AG08396 (cell line): ENCODE results near the gene ZDHHC18.
"Not testable (repeated sequence)": the region's sequence is repeated elsewhere in the genome, so short reads cannot be mapped to it uniquely, and the experiment has no call there.

ENCODE experiments used
- DNase-seq: peaks from one replicate; pipeline ENCODE4 v3.0.0; 2012; ENCODE audit warnings: low spot score, mixed read lengths

The ZDHHC18 gene

GRCh38 chr1:26858891-26859640, 32.6 kb downstream of the ZDHHC18 start:
- no peak for DNase-seq

DNA sequence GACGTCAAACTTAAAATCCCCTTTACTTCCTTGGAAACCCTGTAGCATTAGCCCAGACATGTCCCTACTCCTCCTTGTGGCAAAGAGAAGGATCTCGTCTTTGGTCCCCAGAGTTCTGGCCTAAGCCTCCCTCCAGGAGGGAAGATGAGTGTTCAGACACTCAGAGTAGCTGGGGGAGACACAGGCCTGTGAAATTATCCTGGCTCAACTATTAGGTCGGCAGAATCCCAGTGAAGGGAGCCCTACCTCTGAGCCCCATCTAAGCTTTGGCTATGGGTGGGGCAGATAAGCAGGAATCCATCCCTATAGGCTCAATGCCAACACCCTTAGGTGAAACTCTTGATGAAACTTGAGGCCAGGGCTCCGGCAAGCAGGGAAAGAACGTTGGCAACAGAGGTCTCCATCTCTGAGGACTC, 34.8 kb downstream of the ZDHHC18 start:
- peak; percentile 56 for DNase-seq

- DNase-seq = no peak
These were observed 35.4 kb downstream of the ZDHHC18 start for GRCh38 chr1:26861889-26862378.

- DNase-seq = no peak
These were observed 36.5 kb downstream of the ZDHHC18 start, which contains the start of gene SFN for GRCh38 chr1:26862781-26863684. SFN (plus strand) TSS chr1:26863149; CDS start chr1:26863213, 64 bp downstream.

DNA sequence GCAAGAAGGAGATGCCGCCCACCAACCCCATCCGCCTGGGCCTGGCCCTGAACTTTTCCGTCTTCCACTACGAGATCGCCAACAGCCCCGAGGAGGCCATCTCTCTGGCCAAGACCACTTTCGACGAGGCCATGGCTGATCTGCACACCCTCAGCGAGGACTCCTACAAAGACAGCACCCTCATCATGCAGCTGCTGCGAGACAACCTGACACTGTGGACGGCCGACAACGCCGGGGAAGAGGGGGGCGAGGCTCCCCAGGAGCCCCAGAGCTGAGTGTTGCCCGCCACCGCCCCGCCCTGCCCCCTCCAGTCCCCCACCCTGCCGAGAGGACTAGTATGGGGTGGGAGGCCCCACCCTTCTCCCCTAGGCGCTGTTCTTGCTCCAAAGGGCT, 37.2 kb downstream of the ZDHHC18 start:
- no peak for DNase-seq

GRCh38 chr1:26864610-26865480, 38.4 kb downstream of the ZDHHC18 start:
- peak; percentile 97 for DNase-seq

DNA sequence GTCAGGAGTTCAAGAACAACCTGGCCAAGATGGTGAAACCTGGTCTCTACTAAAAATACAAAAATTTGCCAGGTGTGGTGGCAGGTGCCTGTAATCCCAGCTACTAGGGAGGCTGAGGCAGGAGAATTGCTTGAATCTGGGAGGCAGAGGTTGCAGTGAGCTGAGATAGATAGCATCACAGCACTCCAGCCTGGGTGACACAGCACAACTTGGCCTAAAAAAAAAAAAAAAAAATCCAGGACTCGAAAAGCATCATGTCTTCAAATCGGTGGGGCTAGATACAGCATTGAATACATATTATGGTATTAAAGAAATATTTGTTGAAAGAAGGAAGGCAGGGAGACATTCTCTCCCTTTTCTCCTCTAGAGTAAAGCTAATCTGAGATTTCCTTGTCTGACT, 46.6 kb downstream of the ZDHHC18 start:
- DNase-seq = not testable (repeated sequence)

- DNase-seq = no peak
These were observed 48.4 kb downstream of the ZDHHC18 start for GRCh38 chr1:26874896-26875295.

GRCh38 chr1:26877326-26877725, 50.8 kb downstream of the ZDHHC18 start:
- DNase-seq = no peak

DNA sequence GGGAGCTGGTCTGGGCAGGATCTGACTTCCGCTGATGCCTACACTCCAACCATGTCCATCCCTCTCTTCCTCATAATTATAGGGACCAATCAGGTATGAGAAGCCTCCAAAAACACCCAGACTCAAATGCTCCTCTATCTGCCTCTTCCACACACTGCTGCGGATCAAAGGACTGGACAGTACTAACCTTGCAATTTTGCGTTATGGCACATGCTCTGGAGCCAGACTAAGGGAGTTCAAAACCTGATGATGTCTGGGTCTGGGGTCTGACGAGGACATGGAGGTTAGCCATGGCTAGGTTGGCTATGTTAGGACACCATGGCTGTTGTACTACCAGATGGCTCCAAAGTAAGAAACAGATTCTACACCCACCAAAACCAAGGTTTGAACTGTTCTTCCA, 53.3 kb downstream of the ZDHHC18 start:
- no peak for DNase-seq

DNA sequence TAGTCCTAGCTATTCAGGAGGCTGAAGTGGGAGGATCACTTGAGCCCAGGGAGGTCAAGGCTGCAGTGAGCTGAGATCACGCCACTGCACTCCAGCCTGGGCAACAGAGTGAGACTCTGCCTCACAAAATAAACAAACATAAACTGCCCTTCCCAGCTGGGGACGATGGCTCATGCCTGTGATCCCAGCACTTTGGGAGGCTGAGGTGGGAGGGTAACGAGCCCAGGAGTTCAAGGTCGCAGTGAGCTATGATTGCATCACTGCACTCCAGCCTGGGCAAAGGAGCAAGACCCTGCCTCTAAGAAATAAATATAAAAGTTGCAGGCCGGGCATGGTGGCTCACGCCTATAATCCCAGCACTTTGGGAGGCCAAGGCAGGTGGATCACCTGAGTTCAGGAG, 55.1 kb downstream of the ZDHHC18 start:
- DNase-seq = not testable (repeated sequence)

GRCh38 chr1:26882696-26883463, 56.4 kb downstream of the ZDHHC18 start:
- DNase-seq = no peak

- DNase-seq = peak; percentile 42
These were observed 60.6 kb downstream of the ZDHHC18 start for GRCh38 chr1:26887125-26887524.

- no peak for DNase-seq
These were observed 61.7 kb downstream of the ZDHHC18 start for GRCh38 chr1:26888231-26888630.

DNA sequence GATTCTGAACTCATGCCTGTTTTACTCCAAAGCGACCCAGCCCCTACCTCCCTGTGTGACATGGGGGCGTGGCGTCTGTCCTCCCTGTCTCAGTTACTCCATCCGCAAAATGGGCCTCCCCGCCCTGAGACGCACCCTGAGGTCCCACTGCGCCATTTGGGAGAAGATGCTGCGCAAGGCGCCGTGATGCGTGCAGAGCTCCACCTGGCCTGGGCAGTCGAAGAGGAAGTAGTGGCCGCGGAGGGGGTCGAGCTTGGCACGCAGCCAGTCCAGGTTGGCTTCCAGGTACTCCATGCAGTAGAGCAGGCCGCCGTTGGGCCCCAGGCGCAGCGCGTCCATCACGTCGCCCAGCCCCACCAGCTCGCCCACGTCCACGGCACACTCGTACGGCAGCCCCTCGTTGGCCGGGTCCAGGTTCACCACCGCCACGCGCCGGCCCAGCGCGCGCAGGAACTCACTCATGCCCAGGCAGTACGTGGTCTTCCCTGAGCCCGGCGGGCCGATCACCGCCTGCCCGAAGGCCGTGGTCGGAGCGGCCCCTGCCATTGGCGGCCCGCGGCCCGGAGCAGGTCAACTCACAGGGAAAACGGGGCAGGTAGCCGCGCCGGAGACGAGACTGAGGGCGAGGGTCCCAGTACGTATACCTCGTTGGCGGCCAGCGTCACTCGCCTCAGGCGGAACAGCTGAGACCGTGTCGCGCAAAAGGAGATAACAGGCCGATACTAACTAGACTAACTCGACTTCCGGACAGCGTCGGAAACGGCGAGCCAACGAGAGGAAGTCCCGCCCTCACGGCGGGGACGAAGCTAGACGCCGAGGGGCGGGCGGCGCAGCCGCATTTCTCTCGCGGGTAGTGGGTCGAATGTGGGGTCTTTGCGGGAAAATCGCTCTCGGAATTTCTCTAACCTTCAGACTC, 63.3 kb downstream of the ZDHHC18 start, which contains the start of gene GPN2:
TSS of gene GPN2 (minus strand) at position 733 of the 916 bp plus-strand sequence. CDS start at position 546, 187 bp downstream.
- peak; percentile 89 for DNase-seq

DNA sequence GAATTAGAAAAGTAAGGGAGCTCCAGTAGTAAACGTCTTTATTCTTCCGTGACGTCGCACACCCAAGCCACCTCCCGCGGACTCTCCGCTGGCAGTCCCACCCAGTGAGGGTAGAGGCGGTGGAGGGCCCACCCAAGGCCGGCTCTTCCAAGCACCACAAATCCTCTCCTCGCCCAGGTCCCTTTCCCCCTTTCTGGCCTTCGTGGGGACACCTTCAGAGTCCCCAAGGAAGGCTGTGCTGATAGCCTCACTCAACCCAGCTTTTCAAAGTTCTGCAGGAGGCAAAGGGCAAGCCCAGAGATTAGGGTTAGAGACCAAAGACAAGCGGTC, 63.9 kb downstream of the ZDHHC18 start:
- DNase-seq = no peak

- no peak for DNase-seq
These were observed 67.8 kb downstream of the ZDHHC18 start for GRCh38 chr1:26894263-26894662.

DNA sequence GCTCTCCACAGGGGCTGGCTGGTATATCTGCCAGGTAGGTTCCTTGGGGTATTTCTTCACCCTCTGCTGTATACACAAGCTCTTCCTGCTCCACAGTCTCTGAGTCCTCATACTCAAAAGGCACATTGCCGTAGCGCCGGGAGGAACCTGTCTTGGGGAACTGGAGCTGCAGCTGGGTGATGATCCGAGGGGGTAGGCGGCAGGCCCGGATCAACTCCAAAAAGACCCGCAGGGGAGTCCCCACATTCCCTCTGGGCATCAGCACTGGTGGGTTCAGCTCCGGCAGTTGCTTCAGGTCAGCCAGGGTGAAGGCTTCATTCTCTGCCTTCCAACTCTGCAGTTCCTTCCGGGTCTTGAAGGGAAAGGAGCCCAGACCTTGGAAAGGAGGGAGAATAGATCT, 70.9 kb downstream of the ZDHHC18 start:
- no peak for DNase-seq

DNA sequence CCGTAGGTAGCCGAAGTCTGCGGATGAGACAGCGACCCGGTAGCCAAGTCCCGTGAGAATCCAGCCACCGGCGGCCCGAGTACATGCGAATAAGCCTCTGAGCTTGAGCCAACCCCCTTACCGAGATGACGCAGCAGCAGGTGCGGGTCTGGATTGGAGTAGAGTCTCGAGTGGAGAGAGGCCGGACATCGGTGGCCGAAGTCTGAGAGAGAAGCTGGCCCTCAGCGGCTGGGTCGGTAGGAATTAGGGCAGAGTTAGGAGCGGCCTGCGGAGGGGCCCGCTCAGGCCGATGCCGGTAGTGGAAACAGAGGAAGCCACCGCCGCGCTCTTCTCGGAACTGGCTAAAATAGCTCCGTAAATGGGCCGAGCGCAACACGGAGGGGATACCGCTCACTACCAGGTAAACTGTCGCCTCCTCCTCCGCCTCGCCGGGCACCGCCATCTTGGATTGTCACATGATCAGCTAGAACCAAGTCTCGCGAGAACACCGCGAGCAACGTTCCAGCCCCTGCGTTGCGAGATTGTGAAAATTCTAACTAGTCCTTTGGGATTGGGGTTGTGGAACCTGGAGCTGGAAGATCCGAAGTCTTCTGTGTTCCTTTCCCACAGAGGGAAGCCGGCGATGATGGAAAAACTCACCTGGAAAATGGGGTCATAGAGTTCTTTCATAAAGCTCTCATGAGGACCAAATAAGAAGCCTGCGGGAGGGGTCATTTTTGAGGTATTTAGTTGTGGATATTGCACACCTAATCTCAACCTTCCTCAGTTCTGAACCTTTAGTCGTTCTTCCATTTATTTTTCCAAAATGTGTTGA, 73.7 kb downstream of the ZDHHC18 start, which contains the start of gene GPATCH3:
TSS of gene GPATCH3 (minus strand) at position 467 of the 814 bp plus-strand sequence. CDS start at position 442, 25 bp downstream.
- peak; percentile 90 for DNase-seq
